K562 (cell line): ENCODE data around the gene EXD2. TPM values are rescaled to one million over a fixed set of nuclear protein-coding genes. Genes with fewer than 3 reads are reported as not detected.

Source experiments
- CREB1 ChIP-seq, 2 experiments: sonication (generic) in 1 of 2; formaldehyde crosslinking in 1 of 2; IDR thresholded peaks; 2 replicates each; pipeline versions ENCODE4 v1.6.1 to v1.8.0; 2012 to 2022; ENCODE audit warnings: inconsistent platforms in 1 of 2, mild to moderate bottlenecking in 1 of 2, missing genetic modification reagents in 1 of 2, moderate library complexity in 1 of 2
- CREM ChIP-seq: IDR thresholded peaks from 2 replicates; pipeline ENCODE4 v1.6.1; 2014; ENCODE audit warnings: antibody characterized with exemption, low read depth
- CUX1 ChIP-seq: fragments of 200-800 bp; sonication (Bioruptor generic); IDR thresholded peaks from 2 replicates; pipeline ENCODE4 v1.6.1; 2016; ENCODE audit warnings: missing genetic modification characterization, missing compliant biosample characterization
- DACH1 ChIP-seq: fragments of 450-650 bp; IDR thresholded peaks from 2 replicates; pipeline ENCODE4 v1.6.1; 2018; ENCODE audit not compliant: partially characterized antibody
- E2F1 ChIP-seq: sonication (generic); formaldehyde crosslinking; IDR thresholded peaks from 2 replicates; pipeline ENCODE4 v1.8.1; 2023; ENCODE audit warnings: mild to moderate bottlenecking, missing genetic modification reagents, moderate library complexity
- ELF4 ChIP-seq: fragments of 450-650 bp; formaldehyde crosslinking; IDR thresholded peaks from 2 replicates; pipeline ENCODE4 v1.4.0; 2022; ENCODE audit warnings: missing genetic modification characterization
- ERF ChIP-seq: fragments of 450-650 bp; formaldehyde crosslinking; IDR thresholded peaks from 2 replicates; pipeline ENCODE4 v1.4.0; 2020; ENCODE audit warnings: mild to moderate bottlenecking, mixed read lengths
- FOXJ3 ChIP-seq: sonication (generic); formaldehyde crosslinking; IDR thresholded peaks from 2 replicates; pipeline ENCODE4 v1.4.0; 2020; ENCODE audit warnings: mild to moderate bottlenecking, missing genetic modification reagents
- L3MBTL2 ChIP-seq: fragments of 450-650 bp; IDR thresholded peaks from 2 replicates; pipeline ENCODE4 v1.6.1; 2016; ENCODE audit warnings: mild to moderate bottlenecking, moderate library complexity
- MIER1 ChIP-seq: fragments of 450-650 bp; IDR thresholded peaks from 2 replicates; pipeline ENCODE4 v1.6.1; 2016; ENCODE audit warnings: antibody characterized with exemption, mild to moderate bottlenecking, low read depth
- MLLT1 ChIP-seq, 2 experiments: fragments of 450-650 bp; IDR thresholded peaks; 2 replicates each; pipeline ENCODE4 v1.6.1; 2016
- MXI1 ChIP-seq: IDR thresholded peaks from 2 replicates; pipeline ENCODE4 v1.6.1; 2011; ENCODE audit warnings: low read depth, mild to moderate bottlenecking, improper control_type of control experiment, low read length
- MYBL2 ChIP-seq, 2 experiments: fragments of 450-650 bp in 1 of 2; sonication (generic) in 1 of 2; formaldehyde crosslinking in 1 of 2; IDR thresholded peaks; 2 replicates each; pipeline versions ENCODE4 v1.6.1 to v1.8.1; 2017 to 2022; ENCODE audit warnings: borderline replicate concordance in 1 of 2, inconsistent platforms in 1 of 2, low read depth in 1 of 2, mild to moderate bottlenecking in 1 of 2, missing genetic modification reagents in 1 of 2, moderate library complexity in 1 of 2
- MYC ChIP-seq, 2 experiments: fragments of 250-450 bp in 1 of 2; sonication (Bioruptor Pico) in 1 of 2; IDR thresholded peaks; 2 replicates each; pipeline versions ENCODE4 v1.5.1 to v1.6.1; 2012 to 2021; ENCODE audit warnings: low read depth in 2 of 2, borderline replicate concordance in 1 of 2, improper control_type of control experiment in 1 of 2, low read length in 1 of 2, mild to moderate bottlenecking in 1 of 2, moderate library complexity in 1 of 2
- RCOR1 ChIP-seq, 2 experiments: IDR thresholded peaks; 2 replicates each; pipeline ENCODE4 v1.6.1; 2012; ENCODE audit warnings: low read depth in 2 of 2, low read length in 2 of 2, borderline replicate concordance in 1 of 2, improper control_type of control experiment in 1 of 2
- TAF15 ChIP-seq: fragments of 200-400 bp; formaldehyde crosslinking; IDR thresholded peaks from 2 replicates; pipeline ENCODE4 v1.6.1; 2017; ENCODE audit warnings: mild to moderate bottlenecking, low read depth, low read length, moderate library complexity
- TFAM ChIP-seq: fragments of 250-450 bp; sonication (Bioruptor Pico); conservative IDR thresholded peaks from 2 replicates; pipeline ENCODE4 v1.5.0; 2021; ENCODE audit warnings: mild to moderate bottlenecking, moderate library complexity
- TRIM24 ChIP-seq, 2 experiments: fragments of 450-650 bp; IDR thresholded peaks; 2 replicates each; pipeline ENCODE4 v1.6.1; 2016
- ZNF134 ChIP-seq: fragments of 250-450 bp; sonication (Bioruptor Pico); conservative IDR thresholded peaks from 2 replicates; pipeline ENCODE4 v1.4.0; 2020
- ZNF41 ChIP-seq: fragments of 250-450 bp; sonication (Bioruptor Pico); conservative IDR thresholded peaks from 2 replicates; pipeline ENCODE4 v1.4.0; 2020; ENCODE audit warnings: mild to moderate bottlenecking
- polyA plus RNA-seq, 8 experiments: library from polyadenylated mRNA; depleted of rRNA in 4 of 8; stranded (reverse) in 5 of 8; unstranded in 3 of 8; fragments of >200 nt; fragmentation: Nextera tagmentation in 2 of 8; fragmentation: Illumina TruSeq in 1 of 8; extraction: Ambion mirVana in 2 of 8; extraction: Trizol in 1 of 8; gene quantifications; 2 replicates each; pipeline versions ENCODE4 v1.2.1 to v1.2.3, GENCODE V29; 2011 to 2014; ENCODE audit warnings: inconsistent platforms in 1 of 8, missing spikeins in 1 of 8
- total RNA-seq, 7 experiments: library from RNA; depleted of rRNA in 6 of 7; stranded (reverse); fragments of >200 nt in 6 of 7; fragmentation: Illumina TruSeq in 2 of 7; extraction: Trizol in 2 of 7; gene quantifications; 2 replicates each; pipeline versions ENCODE4 v1.2.1 to v1.2.3, GENCODE V29; 2011 to 2021; ENCODE audit warnings: low replicate concordance in 1 of 7

The EXD2 gene
- total and polyA plus RNA-seq, 9 of the 15 experiments (the other 6 are each of a cell fraction or from before 2014, with no cell fraction given) = 1.6 to 7.5 (median 3.7) TPM

- TF ChIP-seq CUX1 (CRISPR knock-in tag) (no peak), RCOR1 (IDR thresholded peaks at IDR 0.05; ENCODE audit: borderline replicate concordance in 1 of 2, low read depth in 2 of 2, low read length in 2 of 2) (peak in 1 of 2 experiments; percentile 50; a peak in 1 of 4 replicates), CREM (peak; percentile 90), E2F1 (CRISPR knock-in tag) (no peak), TRIM24 (IDR thresholded peaks at IDR 0.05) (peak in 1 of 2 experiments; percentile 98; a peak in 2 of 4 replicates), CREB1 (IDR thresholded peaks at IDR 0.05) (peak; percentile 43; the same call in 1 of the 2 replicates), CREB1 (CRISPR knock-in tag; IDR thresholded peaks at IDR 0.05) (no peak), MYBL2 (IDR thresholded peaks at IDR 0.05; ENCODE audit: low read depth) (no peak), MYBL2 (CRISPR knock-in tag; IDR thresholded peaks at IDR 0.05; ENCODE audit: borderline replicate concordance) (no peak), ERF (CRISPR knock-in tag) (no peak), FOXJ3 (CRISPR knock-in tag) (no peak), TFAM (no peak), DACH1 (peak; percentile 70), TAF15 (no peak), MXI1 (no peak), L3MBTL2 (peak; percentile 32; the same call in 1 of the 2 replicates), MIER1 (0 out of 2 replicates have a peak, but pooled peaks have one; percentile 28), MYC (IDR thresholded peaks at IDR 0.05; ENCODE audit: low read depth, low read length) (peak; percentile 66), MYC (CRISPR knock-in tag; IDR thresholded peaks at IDR 0.05; ENCODE audit: borderline replicate concordance, low read depth) (no peak), MLLT1 (IDR thresholded peaks at IDR 0.05) (peak in 1 of 2 experiments; percentile 86; a peak in 2 of 4 replicates), ZNF41 (CRISPR knock-in tag) (no peak), ELF4 (CRISPR knock-in tag) (no peak), ZNF134 (no peak)
These were observed at the start of gene EXD2 (continued) for GRCh38 chr14:69191340-69192111.
